A673 (cell line): ENCODE results near the gene PELI1. TPM values are rescaled to one million over a fixed set of nuclear protein-coding genes. Genes with fewer than 3 reads are reported as not detected.

ENCODE experiments used
- BruUV-seq: library from RNA; stranded (reverse); fragments of 400-500 nt; replicated peaks from 2 replicates; lab custom pipeline; 2021; lab: Mats Ljungman, UMichigan
- CTCF ChIA-PET: fragments of 300-600 bp; sonication (Branson Sonifier 250); formaldehyde crosslinking; loops from one replicate; lab custom pipeline; 2022; ENCODE audit warnings: antibody characterized with exemption; lab: Charles Lee
- POLR2A ChIA-PET: fragments of 300-600 bp; sonication (Branson Sonifier 250); formaldehyde crosslinking; loops from one replicate; lab custom pipeline; 2022; ENCODE audit warnings: antibody characterized with exemption; ENCODE audit not compliant: low non-redundant PET; lab: Charles Lee
- DNase-seq: peaks from one replicate; pipeline ENCODE4 v3.0.0-alpha.2; 2015; ENCODE audit warnings: low spot score
- H3K27ac ChIP-seq: fragments of 200-600 bp; sonication (generic); 2 replicates; pipeline ENCODE4 v1.5.1; 2016; ENCODE audit warnings: mixed run types, low read depth, mild to moderate bottlenecking, mixed read lengths, antibody characterized with exemption, low read length; ENCODE audit not compliant: poor library complexity, severe bottlenecking
- H3K27me3 ChIP-seq: fragments of 200-600 bp; sonication (generic); replicated peaks from 2 replicates; pipeline ENCODE4 v1.6.1; 2017; ENCODE audit warnings: mixed run types, low read depth, mild to moderate bottlenecking, mixed read lengths, antibody characterized with exemption, low read length; ENCODE audit not compliant: insufficient read depth, poor library complexity
- H3K36me3 ChIP-seq: fragments of 200-600 bp; sonication (generic); 2 replicates; pipeline ENCODE4 v1.6.1; 2016; ENCODE audit warnings: mixed run types, mild to moderate bottlenecking, mixed read lengths, antibody characterized with exemption, low read length; ENCODE audit not compliant: insufficient read depth, poor library complexity, severe bottlenecking
- H3K4me1 ChIP-seq: fragments of 200-600 bp; sonication (generic); 2 replicates; pipeline ENCODE4 v1.6.1; 2017; ENCODE audit warnings: mixed run types, mild to moderate bottlenecking, mixed read lengths, antibody characterized with exemption, low read length; ENCODE audit not compliant: insufficient read depth, poor library complexity, severe bottlenecking
- H3K4me3 ChIP-seq: fragments of 200-600 bp; sonication (generic); 2 replicates; pipeline ENCODE4 v1.5.1; 2016; ENCODE audit warnings: low read depth, mixed run types, mild to moderate bottlenecking, mixed read lengths, low read length; ENCODE audit not compliant: poor library complexity, severe bottlenecking
- H3K9me3 ChIP-seq: fragments of 200-600 bp; sonication (generic); 2 replicates; pipeline ENCODE4 v1.6.1; 2016; ENCODE audit warnings: mixed run types, low read depth, mild to moderate bottlenecking, mixed read lengths, antibody characterized with exemption, low read length; ENCODE audit not compliant: poor library complexity, severe bottlenecking
- EZH2 ChIP-seq: fragments of 200-600 bp; sonication (generic); IDR thresholded peaks from 2 replicates; pipeline ENCODE4 v1.6.1; 2017; ENCODE audit warnings: borderline replicate concordance, low read depth, mild to moderate bottlenecking, mixed read lengths, antibody characterized with exemption, low read length; ENCODE audit not compliant: poor library complexity, severe bottlenecking
- intact Hi-C: fragments of 100-400 bp; cut with micrococcal nuclease; formaldehyde crosslinking; loops from one replicate; pipeline ENCODE4 v1.10.0; 2022; ENCODE audit not compliant: unreplicated experiment
- total RNA-seq: library from RNA; stranded (reverse); gene quantifications from 2 replicates; pipeline ENCODE4 v1.2.3, GENCODE V29; 2021
- TF ChIP-seq, protein P1 (sequence below): fragments of 300-800, 200-600 bp; sonication (generic); conservative IDR thresholded peaks from 2 replicates; pipeline ENCODE4 v1.5.1; 2017; ENCODE audit warnings: low read depth, mild to moderate bottlenecking, antibody characterized with exemption, low read length, moderate library complexity, mixed read lengths

The PELI1 gene
- total RNA-seq, 1 experiment from 2014 or later: 35.1 TPM

DNA sequence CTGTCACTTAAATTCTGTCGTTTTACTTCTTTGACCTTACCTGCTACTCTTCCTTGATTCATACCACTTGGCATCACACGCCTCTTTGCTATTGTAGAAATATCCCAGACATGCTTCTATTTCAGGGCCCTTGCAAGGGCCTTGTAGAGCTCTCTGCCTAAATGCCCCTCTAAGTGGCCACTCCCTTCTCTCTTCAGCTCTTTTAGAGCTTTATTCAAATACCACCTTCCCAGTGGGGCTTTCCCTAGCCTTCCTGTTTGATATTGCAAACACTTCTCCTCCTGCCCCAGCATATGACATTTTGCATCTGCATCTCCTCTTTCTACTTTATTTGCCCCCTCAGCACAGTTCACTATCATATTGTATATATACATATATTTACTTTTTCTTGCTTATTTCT is 54.0 kb downstream of the PELI1 start:
- ChIA-PET POLR2A (no interaction called here), CTCF (no interaction called here)
- Histone ChIP-seq H3K4me1 (no peaks in the 10 kb centered on the region), H3K27ac (no peak overlapping the region), H3K27me3 (no peaks in the 10 kb centered on the region), H3K4me3 (no peak overlapping the region), H3K36me3 (peaks cover 27% of the 10 kb centered on the region), H3K9me3 (no peaks in the 10 kb centered on the region)
- intact Hi-C loops: no loop called here
- BruUV-seq: no TSS peak
- DNase-seq: no peak
- TF ChIP-seq EZH2: no peak
- TF ChIP-seq, protein P1, sequence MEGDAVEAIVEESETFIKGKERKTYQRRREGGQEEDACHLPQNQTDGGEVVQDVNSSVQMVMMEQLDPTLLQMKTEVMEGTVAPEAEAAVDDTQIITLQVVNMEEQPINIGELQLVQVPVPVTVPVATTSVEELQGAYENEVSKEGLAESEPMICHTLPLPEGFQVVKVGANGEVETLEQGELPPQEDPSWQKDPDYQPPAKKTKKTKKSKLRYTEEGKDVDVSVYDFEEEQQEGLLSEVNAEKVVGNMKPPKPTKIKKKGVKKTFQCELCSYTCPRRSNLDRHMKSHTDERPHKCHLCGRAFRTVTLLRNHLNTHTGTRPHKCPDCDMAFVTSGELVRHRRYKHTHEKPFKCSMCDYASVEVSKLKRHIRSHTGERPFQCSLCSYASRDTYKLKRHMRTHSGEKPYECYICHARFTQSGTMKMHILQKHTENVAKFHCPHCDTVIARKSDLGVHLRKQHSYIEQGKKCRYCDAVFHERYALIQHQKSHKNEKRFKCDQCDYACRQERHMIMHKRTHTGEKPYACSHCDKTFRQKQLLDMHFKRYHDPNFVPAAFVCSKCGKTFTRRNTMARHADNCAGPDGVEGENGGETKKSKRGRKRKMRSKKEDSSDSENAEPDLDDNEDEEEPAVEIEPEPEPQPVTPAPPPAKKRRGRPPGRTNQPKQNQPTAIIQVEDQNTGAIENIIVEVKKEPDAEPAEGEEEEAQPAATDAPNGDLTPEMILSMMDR: no peak

DNA sequence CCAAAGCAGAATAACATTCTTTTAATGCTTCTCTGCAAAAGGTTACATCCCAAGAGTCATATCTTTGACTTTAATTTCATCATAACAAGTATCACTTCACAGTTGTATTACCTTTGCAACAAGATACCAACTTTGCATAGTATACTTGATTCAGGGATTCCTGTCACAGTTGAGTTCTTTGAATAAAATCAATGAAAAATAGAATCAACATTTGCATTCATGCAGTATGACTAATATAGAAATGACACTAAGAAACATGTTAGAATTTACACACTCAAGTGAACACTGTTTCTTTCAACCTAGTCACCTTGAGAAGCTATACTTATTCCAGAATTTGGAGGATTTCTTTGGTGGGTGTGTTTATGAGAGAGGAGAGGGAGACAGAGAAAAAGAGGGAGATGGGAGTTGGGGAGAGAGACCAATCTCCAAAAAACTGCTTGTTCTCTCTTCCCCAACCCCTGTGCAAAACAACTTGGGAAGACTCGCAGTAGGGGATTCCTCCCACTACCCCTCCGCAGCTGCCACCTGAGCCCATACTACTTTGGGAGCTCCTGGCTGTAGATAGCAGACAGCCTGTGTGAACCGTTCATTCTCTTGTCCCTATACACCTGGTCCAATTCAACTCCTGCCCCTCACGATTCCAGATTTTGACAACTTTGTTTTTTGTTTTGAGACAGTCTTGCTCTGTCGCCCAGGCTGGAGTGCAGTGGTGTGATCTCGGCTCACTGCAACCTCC is 57.7 kb downstream of the PELI1 start:
- no TSS peak for BruUV-seq

DNA sequence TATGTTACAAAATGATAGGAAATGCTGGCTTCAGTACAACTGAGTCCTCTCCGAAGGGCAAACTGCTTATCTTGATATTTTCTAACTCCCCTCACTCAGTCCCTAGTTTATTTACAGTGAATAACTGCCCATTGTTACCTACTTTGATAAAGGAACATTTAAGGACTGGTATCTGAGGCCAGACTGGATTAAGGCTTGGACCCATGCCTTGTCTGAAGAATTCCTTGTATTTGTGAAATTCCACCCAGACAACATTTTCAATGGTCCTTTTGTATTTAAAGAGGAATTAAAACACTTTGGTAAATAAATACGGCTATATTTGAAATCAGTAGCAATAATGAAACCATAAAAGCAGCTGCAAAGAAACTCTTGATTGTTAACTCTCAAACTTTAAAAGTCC is 58.3 kb downstream of the PELI1 start:
- Histone ChIP-seq H3K4me1 (no peaks in the 10 kb centered on the region), H3K9me3 (no peaks in the 10 kb centered on the region), H3K27ac (no peak overlapping the region), H3K36me3 (no peaks in the 10 kb centered on the region), H3K27me3 (no peaks in the 10 kb centered on the region), H3K4me3 (no peak overlapping the region)
- POLR2A ChIA-PET: no interaction called here
- DNase-seq: no peak
- BruUV-seq: no TSS peak
- intact Hi-C loops: no loop called here
- CTCF ChIA-PET: interaction anchor here (0.6 kb wide), 1 partner anchor 37 kb away, joined by 3 read pairs; no protein-coding TSS in a partner anchor
- TF ChIP-seq EZH2: no peak
- TF ChIP-seq, protein P1: no peak

More for the DNA sequence above, 57.7 kb downstream of the PELI1 start:
- ChIA-PET CTCF (no interaction called here), POLR2A (no interaction called here)
- Histone ChIP-seq H3K4me1 (no peaks in the 10 kb centered on the region), H3K9me3 (no peaks in the 10 kb centered on the region), H3K36me3 (peaks cover 4% of the 10 kb centered on the region), H3K27me3 (no peaks in the 10 kb centered on the region), H3K27ac (no peak overlapping the region), H3K4me3 (no peak overlapping the region)
- TF ChIP-seq, protein P1: no peak
- TF ChIP-seq EZH2: no peak
- intact Hi-C loops: no loop called here
- no peak for DNase-seq
